Breast epithelium (tissue), 4 donors: ENCODE results near the gene LDAF1. TPM values are rescaled to one million over a fixed set of nuclear protein-coding genes. Genes with fewer than 3 reads are reported as not detected.

ENCODE experiments used
- DNase-seq, 2 donors: peaks; one replicate each; pipeline ENCODE4 v3.0.0-alpha.2; 2019; ENCODE audit warnings: low spot score in 2 of 2
- H3K27ac ChIP-seq, 2 donors: fragments of 200-600 bp; sonication (generic) in 1 of 2; one replicate each; pipeline ENCODE4 v1.5.1; 2016 to 2019; ENCODE audit warnings: mild to moderate bottlenecking in 1 of 2
- H3K27me3 ChIP-seq, 2 donors: fragments of 200-600 bp; sonication (generic) in 1 of 2; one replicate each; pipeline versions ENCODE4 v1.5.1 to v1.6.0; 2017 to 2019; ENCODE audit warnings: control low read depth in 1 of 2, mild to moderate bottlenecking in 1 of 2
- H3K36me3 ChIP-seq: fragments of 200-600 bp; one replicate; pipeline ENCODE4 v1.5.1; 2019
- H3K4me1 ChIP-seq, 2 donors: fragments of 200-600 bp; sonication (generic); one replicate each; pipeline ENCODE4 v1.5.1; 2016 to 2019; ENCODE audit warnings: control low read depth in 1 of 2
- H3K4me3 ChIP-seq, 3 donors: fragments of 200-600 bp; sonication (generic); 1 replicate in 2 of 3; 2 replicates in 1 of 3; pipeline ENCODE4 v1.5.1; 2016 to 2019; ENCODE audit warnings: mild to moderate bottlenecking in 3 of 3, moderate library complexity in 2 of 3
- H3K9me3 ChIP-seq, 2 donors: fragments of 200-600 bp; sonication (generic) in 1 of 2; one replicate each; pipeline ENCODE4 v1.5.1; 2016 to 2019; ENCODE audit warnings: control low read depth in 1 of 2
- POLR2A ChIP-seq: fragments of 450-650 bp; IDR thresholded peaks from one replicate; pipeline ENCODE4 v1.6.1; 2016; ENCODE audit warnings: antibody characterized with exemption, mild to moderate bottlenecking, moderate library complexity
- POLR2AphosphoS5 ChIP-seq, 3 donors: sonication (generic); formaldehyde crosslinking; IDR thresholded peaks; one replicate each; pipeline ENCODE4 v1.6.1; 2017; ENCODE audit warnings: antibody characterized with exemption in 3 of 3
- intact Hi-C: fragments of 100-400 bp; cut with DNase I; formaldehyde crosslinking; loops from one replicate; pipeline ENCODE4 v1.15.1; 2023; ENCODE audit warnings: low total_unique reads
- total RNA-seq, 3 donors: library from RNA; depleted of rRNA; stranded (reverse); fragments of >200 nt; gene quantifications; one replicate each; pipeline ENCODE4 v1.1.0, GENCODE V29; 2016
- TF ChIP-seq, protein P1 (sequence below), 3 donors: fragments of 450-650 bp; IDR thresholded peaks; one replicate each; pipeline ENCODE4 v1.5.1; 2016 to 2017; ENCODE audit warnings: antibody characterized with exemption in 3 of 3, mild to moderate bottlenecking in 3 of 3, moderate library complexity in 3 of 3

LDAF1 gene
- total RNA-seq, 3 donors from 2014 or later, result 49.2 to 99.4 (median 97.5) TPM

DNA sequence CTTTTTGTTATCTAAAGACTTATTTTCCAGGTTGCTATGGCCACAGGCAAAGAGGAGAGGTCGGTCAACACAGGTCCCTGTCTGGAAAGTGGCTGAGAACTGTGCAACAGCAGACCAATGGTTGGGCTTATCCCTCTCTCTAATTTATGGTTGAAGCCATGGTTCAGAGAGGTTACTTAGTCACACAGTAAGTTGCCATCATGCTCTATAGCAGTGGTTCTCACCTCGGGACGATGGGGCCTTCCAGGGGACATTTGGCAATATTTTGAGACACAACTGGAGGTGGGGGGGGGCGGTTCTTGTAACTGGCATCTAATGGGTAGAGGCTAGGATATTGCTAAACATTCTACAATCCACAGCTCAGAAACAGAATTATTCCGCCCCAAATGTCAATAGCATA is 842 bp upstream of the LDAF1 start:
- H3K4me1 ChIP-seq, result peaks cover 0 to 11% of the 10 kb centered on the region in 2 donors
- no peak for DNase-seq
- H3K27me3 ChIP-seq, result no peaks in the 10 kb centered on the region
- no peaks in the 10 kb centered on the region for H3K9me3 ChIP-seq
- intact Hi-C loops, result no loop called here
- TF ChIP-seq, protein P1, sequence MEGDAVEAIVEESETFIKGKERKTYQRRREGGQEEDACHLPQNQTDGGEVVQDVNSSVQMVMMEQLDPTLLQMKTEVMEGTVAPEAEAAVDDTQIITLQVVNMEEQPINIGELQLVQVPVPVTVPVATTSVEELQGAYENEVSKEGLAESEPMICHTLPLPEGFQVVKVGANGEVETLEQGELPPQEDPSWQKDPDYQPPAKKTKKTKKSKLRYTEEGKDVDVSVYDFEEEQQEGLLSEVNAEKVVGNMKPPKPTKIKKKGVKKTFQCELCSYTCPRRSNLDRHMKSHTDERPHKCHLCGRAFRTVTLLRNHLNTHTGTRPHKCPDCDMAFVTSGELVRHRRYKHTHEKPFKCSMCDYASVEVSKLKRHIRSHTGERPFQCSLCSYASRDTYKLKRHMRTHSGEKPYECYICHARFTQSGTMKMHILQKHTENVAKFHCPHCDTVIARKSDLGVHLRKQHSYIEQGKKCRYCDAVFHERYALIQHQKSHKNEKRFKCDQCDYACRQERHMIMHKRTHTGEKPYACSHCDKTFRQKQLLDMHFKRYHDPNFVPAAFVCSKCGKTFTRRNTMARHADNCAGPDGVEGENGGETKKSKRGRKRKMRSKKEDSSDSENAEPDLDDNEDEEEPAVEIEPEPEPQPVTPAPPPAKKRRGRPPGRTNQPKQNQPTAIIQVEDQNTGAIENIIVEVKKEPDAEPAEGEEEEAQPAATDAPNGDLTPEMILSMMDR (IDR thresholded peaks at IDR 0.05), result no peak
- TF ChIP-seq POLR2AphosphoS5 (IDR thresholded peaks at IDR 0.05), result no peak
- TF ChIP-seq POLR2A, result no peak
- no peaks in the 10 kb centered on the region for H3K36me3 ChIP-seq
- peak overlapping the region in 2 of 3 donors; percentile 89 to 96 for H3K4me3 ChIP-seq
- H3K27ac ChIP-seq, result peak overlapping the region; percentile 90 to 91

DNA sequence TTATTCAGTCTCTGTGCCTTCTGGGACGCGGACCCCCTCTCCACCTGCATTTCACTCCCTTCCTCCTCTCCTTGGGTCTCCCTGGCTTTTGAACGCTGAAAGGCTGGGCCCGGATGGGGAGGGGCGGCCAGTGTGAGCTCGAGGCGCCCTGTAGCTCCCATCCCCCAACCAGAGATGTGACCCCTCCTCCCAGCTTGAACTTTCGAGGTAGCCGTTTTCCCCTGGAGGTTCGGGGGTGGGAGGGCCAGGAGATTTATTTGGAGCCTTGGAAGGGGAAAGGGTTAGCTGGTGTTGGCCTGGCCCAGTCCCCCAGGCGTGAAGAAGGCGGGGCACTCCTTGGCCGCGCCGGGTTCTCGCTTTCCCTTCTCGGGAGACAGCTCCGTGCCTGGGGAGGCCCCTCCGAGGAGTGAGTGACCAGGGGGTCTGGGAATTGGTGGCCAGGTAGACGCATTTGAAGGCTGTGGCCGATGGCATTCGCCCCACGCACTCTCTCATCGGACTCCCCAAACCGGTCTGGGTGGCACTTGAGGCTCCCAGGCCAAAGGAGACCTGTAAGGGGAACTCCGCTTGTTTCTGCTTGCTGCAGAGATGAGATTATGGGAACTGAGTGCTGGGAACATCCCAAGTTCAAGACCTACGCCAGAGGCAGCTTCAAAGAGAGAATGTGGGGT is 942 bp downstream of the LDAF1 start:
- Histone ChIP-seq H3K4me1 (peaks cover 0 to 15% of the 10 kb centered on the region in 2 donors), H3K9me3 (no peaks in the 10 kb centered on the region), H3K4me3 (peak overlapping the region; percentile 89 to 96 (median 91)), H3K27ac (peak overlapping the region; percentile 90 to 91), H3K36me3 (no peaks in the 10 kb centered on the region), H3K27me3 (no peaks in the 10 kb centered on the region)
- TF ChIP-seq POLR2A (no peak), POLR2AphosphoS5 (IDR thresholded peaks at IDR 0.05) (peak in 1 of 3 donors; percentile 24)
- TF ChIP-seq, protein P1 (IDR thresholded peaks at IDR 0.05), result no peak
- peak; percentile 51 to 55 for DNase-seq
- intact Hi-C loops, result no loop called here

DNA sequence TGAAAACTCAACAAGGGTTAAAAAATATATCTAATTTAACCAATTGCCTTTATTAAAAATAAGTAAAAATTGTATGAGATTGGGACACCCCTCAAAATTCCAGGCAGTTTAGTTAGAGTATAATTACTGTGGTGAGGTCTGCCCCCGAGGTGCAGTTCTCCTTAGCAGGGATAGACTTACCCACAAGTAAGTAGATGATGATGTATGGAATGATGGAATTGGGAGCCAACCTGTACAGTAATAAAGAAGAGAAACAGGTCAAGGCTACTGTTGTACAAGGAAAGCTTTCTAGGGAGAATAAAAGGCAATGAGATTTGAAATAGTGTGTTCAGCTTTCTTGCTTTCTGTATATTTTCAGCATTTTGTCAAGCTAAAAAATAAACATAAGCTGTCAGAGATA is 1.8 kb downstream of the LDAF1 start:
- no peaks in the 10 kb centered on the region for H3K36me3 ChIP-seq
- intact Hi-C loops, result no loop called here
- no peaks in the 10 kb centered on the region for H3K27me3 ChIP-seq
- H3K9me3 ChIP-seq, result no peaks in the 10 kb centered on the region
- TF ChIP-seq POLR2A, result no peak
- no peak for TF ChIP-seq POLR2AphosphoS5 (IDR thresholded peaks at IDR 0.05)
- TF ChIP-seq, protein P1 (IDR thresholded peaks at IDR 0.05), result no peak
- no peak for DNase-seq
- no peak overlapping the region for H3K4me3 ChIP-seq
- H3K27ac ChIP-seq, result peak overlapping the region in 1 of 2 donors; percentile 91
- peaks cover 0 to 15% of the 10 kb centered on the region in 2 donors for H3K4me1 ChIP-seq

DNA sequence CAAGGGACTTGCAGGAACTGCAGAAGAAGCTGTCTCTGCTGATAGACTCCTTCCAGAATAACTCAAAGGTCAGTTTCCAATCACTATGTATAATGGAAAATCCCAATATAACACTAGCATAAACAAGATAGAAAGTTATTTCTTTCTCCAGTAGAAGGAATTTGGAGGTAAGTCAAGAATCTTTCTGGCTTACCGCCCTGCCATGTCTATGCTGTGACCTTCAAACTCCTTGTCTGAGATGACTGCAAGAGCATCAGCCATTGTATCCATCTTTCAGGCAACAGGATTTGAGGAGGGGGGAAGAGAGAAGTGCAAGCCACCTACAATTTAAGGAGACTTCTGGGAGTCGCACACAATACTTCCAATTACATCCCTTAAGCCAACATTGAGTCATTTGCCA is 2.7 kb downstream of the LDAF1 start:
- Histone ChIP-seq H3K4me1 (peaks cover 0 to 15% of the 10 kb centered on the region in 2 donors), H3K27ac (no peak overlapping the region), H3K4me3 (no peak overlapping the region), H3K27me3 (no peaks in the 10 kb centered on the region), H3K9me3 (no peaks in the 10 kb centered on the region), H3K36me3 (no peaks in the 10 kb centered on the region)
- no peak for DNase-seq
- intact Hi-C loops, result no loop called here
- TF ChIP-seq POLR2A, result no peak
- TF ChIP-seq, protein P1 (IDR thresholded peaks at IDR 0.05), result no peak

DNA sequence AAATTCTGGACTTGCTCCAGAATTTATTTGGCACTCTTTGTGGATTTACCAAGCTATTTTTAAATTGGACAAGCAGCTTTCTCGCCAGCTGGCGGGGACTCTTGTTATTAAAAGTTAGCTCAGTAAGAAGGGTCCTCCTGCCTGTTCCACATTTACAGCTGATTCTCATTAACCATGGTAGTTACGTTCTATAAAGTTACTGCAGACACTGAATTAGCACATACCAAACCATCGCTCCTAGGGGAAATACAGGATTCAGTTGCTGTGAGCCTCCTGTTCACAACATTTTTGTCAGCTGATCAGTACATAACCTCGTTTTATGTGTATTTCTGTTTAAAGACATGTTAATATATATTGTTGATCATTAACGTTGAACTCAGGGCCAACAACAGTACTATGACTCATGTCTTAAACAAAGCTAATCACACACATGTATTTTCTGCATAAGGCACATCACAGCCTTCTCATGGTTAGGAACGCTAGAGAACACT is 4.2 kb downstream of the LDAF1 start:
- DNase-seq, result no peak
- Histone ChIP-seq H3K27ac (peak overlapping the region; percentile 6 to 63), H3K36me3 (no peaks in the 10 kb centered on the region), H3K4me1 (peaks cover 0 to 15% of the 10 kb centered on the region in 2 donors), H3K27me3 (no peaks in the 10 kb centered on the region), H3K9me3 (no peaks in the 10 kb centered on the region), H3K4me3 (no peak overlapping the region)
- TF ChIP-seq, protein P1 (IDR thresholded peaks at IDR 0.05), result no peak
- TF ChIP-seq POLR2AphosphoS5 (IDR thresholded peaks at IDR 0.05), result no peak
- TF ChIP-seq POLR2A, result no peak
- intact Hi-C loops, result no loop called here
